Astrocyte of the spinal cord (primary cell): ENCODE data around the gene CCL20.

Source experiments
- DNase-seq: peaks from one replicate; pipeline ENCODE4 v3.0.0; 2011; ENCODE audit warnings: low read depth, low spot score
- H3K4me3 ChIP-seq: 2 replicates; pipeline ENCODE4 v1.5.1; 2011; ENCODE audit warnings: low read depth, mild to moderate bottlenecking, low read length, moderate library complexity
- CTCF ChIP-seq: IDR thresholded peaks from 2 replicates; pipeline ENCODE4 v1.5.1; 2012; ENCODE audit warnings: low read depth, mild to moderate bottlenecking, low read length, inconsistent platforms
- in situ Hi-C: cut with HindIII; loops from 2 replicates; pipeline ENCODE4 v1.10.0; 2017; ENCODE audit warnings: low sequenced_read_pairs

CCL20 gene

GRCh38 chr2:227848146-227848545, 34.5 kb downstream of the CCL20 start:
- in situ Hi-C loops: no loop called here
- no peak for TF ChIP-seq CTCF
- H3K4me3 ChIP-seq: no peak overlapping the region
- DNase-seq: no peak

GRCh38 chr2:227848586-227848985, 34.9 kb downstream of the CCL20 start:
- H3K4me3 ChIP-seq: no peak overlapping the region
- TF ChIP-seq CTCF: no peak
- DNase-seq: no peak
- in situ Hi-C loops: no loop called here

DNA sequence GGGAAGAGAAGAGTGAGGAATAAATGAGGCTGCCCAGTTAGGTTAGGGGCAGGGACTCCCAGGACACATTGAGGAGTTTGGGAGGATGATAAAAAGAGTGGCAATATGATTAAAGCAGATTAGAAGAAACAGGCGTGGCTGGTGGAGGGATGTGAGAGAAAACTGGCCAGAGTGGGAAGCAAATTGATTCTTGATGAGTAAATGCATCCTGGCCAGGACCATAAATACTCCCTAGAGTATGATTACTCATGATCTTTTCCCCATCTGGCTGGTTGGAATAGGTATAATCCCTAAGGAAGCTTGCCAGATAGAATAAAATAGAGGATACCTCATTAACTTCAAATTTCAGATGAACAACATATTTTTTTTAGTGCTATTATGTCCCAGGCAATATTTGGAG, 36.3 kb downstream of the CCL20 start:
- no peak for DNase-seq
- no peak for TF ChIP-seq CTCF
- H3K4me3 ChIP-seq: no peak overlapping the region
- in situ Hi-C loops: no loop called here

DNA sequence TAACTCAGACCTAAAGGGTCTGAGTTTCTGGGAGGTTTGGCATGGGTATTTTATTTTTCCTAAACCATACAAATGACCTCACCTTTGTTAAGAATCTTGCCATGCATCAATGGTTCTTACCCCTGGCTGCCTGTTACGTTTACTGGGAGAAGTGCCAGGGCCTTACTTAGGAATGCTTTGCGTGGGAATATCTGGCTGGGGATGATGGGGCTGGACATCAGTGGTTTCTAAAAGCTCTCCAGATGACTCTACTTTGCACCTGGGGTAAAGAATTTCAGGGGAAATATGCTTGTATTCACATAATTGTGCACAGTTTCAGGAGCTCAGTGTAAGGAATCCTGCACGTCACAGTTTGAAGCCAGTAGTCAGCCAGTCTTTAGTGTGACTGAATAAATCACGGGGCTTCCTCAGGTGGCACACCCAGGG, 39.6 kb downstream of the CCL20 start:
- H3K4me3 ChIP-seq: no peak overlapping the region
- in situ Hi-C loops: no loop called here
- TF ChIP-seq CTCF: no peak
- DNase-seq: peak; percentile 92

GRCh38 chr2:227853765-227854271, 40.2 kb downstream of the CCL20 start:
- H3K4me3 ChIP-seq: no peak overlapping the region
- TF ChIP-seq CTCF: no peak
- in situ Hi-C loops: no loop called here
- peak; percentile 45 for DNase-seq

DNA sequence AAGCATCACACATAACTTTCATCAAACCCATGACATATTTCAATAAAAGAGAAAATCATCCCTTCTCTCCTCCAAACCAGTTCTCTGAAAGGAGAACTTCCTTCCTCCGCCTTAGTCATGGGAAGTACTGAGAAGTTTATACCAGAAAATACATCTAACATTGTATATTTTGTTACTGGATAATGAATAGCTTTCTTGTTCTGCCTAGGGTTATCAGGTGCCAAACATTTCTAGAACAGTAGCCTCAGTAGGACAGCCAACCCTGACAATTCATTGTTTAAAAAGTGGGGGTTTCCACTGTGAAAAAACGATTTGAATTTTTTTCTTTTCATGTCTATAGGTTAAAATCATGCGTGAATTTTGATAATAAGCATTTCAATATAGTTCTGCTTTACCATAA, 41.8 kb downstream of the CCL20 start:
- no peak overlapping the region for H3K4me3 ChIP-seq
- no peak for DNase-seq
- no peak for TF ChIP-seq CTCF
- in situ Hi-C loops: no loop called here

DNA sequence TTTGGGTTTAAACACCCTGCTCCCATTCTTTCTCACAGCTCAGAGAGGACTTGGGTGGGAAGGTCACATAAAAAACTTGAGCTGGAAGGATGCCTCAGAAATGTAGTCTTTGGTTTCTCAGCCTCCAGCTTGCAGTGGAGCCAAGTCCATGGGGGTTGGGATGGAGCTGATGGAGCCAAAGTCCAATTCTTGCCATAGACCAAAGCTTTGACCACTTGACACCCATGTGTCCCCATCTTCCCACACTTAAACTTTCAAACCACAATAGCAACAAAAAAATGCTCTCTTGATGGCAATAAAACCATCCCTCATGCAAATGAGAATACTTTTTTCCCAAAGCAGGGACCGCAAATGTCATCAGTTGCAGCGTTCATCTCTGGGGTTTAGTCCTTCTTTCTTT, 43.1 kb downstream of the CCL20 start:
- in situ Hi-C loops: no loop called here
- H3K4me3 ChIP-seq: no peak overlapping the region
- DNase-seq: no peak
- no peak for TF ChIP-seq CTCF
